Measurements from ENCODE around the gene LY9. TPM values are rescaled to one million over a fixed set of nuclear protein-coding genes. Genes with fewer than 3 reads are reported as not detected.

The LY9 gene
- total and polyA plus RNA-seq, 4 donors, result 0.21 to 1.5 (median 0.63) TPM

DNA sequence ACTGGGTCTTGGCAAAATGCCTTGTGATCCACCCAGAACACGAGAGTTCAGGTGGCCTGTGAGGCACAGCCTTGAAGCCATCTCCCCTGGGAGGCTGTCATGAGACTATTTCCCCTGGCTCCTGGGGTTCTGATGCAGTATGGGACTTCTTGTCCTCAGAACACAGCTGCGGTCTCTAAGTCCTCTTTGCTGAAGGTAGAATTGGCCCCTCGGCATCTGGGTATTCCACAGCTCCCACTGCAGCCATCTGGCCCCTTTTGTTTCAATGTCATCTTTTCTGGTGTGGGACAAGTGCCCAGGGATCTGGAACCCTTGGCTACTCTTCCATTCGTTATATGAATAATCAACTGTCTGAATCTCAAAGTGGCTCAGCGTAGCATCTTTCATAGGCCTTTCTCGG lies 17.0 kb upstream of the LY9 start (continued):
- TF ChIP-seq, protein P1, sequence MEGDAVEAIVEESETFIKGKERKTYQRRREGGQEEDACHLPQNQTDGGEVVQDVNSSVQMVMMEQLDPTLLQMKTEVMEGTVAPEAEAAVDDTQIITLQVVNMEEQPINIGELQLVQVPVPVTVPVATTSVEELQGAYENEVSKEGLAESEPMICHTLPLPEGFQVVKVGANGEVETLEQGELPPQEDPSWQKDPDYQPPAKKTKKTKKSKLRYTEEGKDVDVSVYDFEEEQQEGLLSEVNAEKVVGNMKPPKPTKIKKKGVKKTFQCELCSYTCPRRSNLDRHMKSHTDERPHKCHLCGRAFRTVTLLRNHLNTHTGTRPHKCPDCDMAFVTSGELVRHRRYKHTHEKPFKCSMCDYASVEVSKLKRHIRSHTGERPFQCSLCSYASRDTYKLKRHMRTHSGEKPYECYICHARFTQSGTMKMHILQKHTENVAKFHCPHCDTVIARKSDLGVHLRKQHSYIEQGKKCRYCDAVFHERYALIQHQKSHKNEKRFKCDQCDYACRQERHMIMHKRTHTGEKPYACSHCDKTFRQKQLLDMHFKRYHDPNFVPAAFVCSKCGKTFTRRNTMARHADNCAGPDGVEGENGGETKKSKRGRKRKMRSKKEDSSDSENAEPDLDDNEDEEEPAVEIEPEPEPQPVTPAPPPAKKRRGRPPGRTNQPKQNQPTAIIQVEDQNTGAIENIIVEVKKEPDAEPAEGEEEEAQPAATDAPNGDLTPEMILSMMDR (IDR thresholded peaks at IDR 0.05; ENCODE audit: low read depth, low read length, missing input control), result no peak
- TF ChIP-seq GABPA (IDR thresholded peaks at IDR 0.05 in 1 of 2, conservative IDR thresholded peaks at IDR 0.05 in 1 of 2), result no peak

DNA sequence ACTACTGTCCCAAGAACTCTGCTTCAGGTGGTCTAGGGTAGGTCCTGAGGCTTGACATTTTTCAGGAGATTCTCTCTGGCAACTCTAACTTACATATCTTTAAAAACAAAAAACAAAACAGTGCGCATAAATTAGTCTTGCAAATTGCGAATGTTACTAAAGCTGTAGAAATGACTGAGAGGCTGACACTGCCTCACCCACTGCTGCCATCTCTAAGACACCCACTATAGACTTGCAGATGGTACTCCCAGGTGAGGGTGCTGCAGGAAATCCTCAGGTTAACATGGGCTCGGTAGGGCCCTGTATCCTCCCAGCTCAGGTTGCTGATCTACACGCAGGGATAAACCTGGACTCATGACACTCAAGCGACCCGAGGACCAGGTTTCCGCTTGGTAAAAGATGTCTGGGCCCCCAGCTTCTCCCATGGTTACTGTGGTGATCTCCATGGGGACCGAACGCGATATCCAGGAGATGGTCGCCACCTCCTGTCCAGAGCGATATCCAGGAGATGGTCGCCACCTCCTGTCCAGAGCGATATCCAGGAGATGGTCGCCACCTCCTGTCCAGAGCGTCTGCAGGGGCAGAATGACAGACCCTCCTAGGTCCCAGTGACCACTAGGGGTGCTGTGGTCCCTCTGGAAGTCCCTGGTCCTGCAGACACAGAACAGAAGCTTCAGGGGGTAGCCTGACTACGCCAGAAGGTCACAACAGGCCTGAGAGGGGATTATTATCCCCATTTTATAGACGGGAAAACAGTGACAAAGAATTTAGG lies 16.2 kb upstream of the LY9 start:
- Histone ChIP-seq H3K4me1 (ENCODE audit: control insufficient read depth in 4 of 4, insufficient read depth in 4 of 4, low read length in 3 of 4) (no peaks in the 10 kb centered on the region), H3K36me3 (ENCODE audit: control insufficient read depth in 4 of 4, insufficient read depth in 3 of 4, low read depth in 1 of 4, low read length in 3 of 4) (no peaks in the 10 kb centered on the region), H3K9me3 (ENCODE audit: control insufficient read depth in 4 of 4, low read length in 3 of 4) (no peaks in the 10 kb centered on the region), H3K9ac (ENCODE audit: low read depth in 1 of 2, low read length in 2 of 2) (no peak overlapping the region), H3K27ac (ENCODE audit: low read depth in 1 of 2, low read length in 2 of 2) (no peak overlapping the region), H3K4me3 (ENCODE audit: low read depth in 1 of 3, low read length in 3 of 3) (no peak overlapping the region), H3K27me3 (ENCODE audit: control insufficient read depth in 4 of 4, insufficient read depth in 4 of 4, low read length in 3 of 4) (no peaks in the 10 kb centered on the region)
- peak; percentile 50 for DNase-seq (ENCODE audit: low spot score)
- TF ChIP-seq TAF1 (conservative IDR thresholded peaks at IDR 0.05) (no peak), GABPA (IDR thresholded peaks at IDR 0.05 in 1 of 2, conservative IDR thresholded peaks at IDR 0.05 in 1 of 2) (no peak), YY1 (IDR thresholded peaks at IDR 0.05) (no peak), HNF4G (IDR thresholded peaks at IDR 0.05) (no peak), HNF4A (conservative IDR thresholded peaks at IDR 0.05) (no peak), RAD21 (IDR thresholded peaks at IDR 0.05) (peak in 1 of 2 donors; percentile 27), SP1 (IDR thresholded peaks at IDR 0.05) (no peak), FOXA1 (IDR thresholded peaks at IDR 0.05) (no peak)
- TF ChIP-seq, protein P1 (IDR thresholded peaks at IDR 0.05; ENCODE audit: low read depth, low read length, missing input control), result no peak
- WGBS, result 94% methylated on average over 18 of the region's 18 CpGs

- Histone ChIP-seq H3K9me3 (ENCODE audit: control insufficient read depth in 4 of 4, low read length in 3 of 4) (no peaks in the 10 kb centered on the region), H3K36me3 (ENCODE audit: control insufficient read depth in 4 of 4, insufficient read depth in 3 of 4, low read depth in 1 of 4, low read length in 3 of 4) (no peaks in the 10 kb centered on the region), H3K27ac (ENCODE audit: low read depth in 1 of 2, low read length in 2 of 2) (no peak overlapping the region), H3K9ac (ENCODE audit: low read depth in 1 of 2, low read length in 2 of 2) (no peak overlapping the region), H3K4me3 (ENCODE audit: low read depth in 1 of 3, low read length in 3 of 3) (no peak overlapping the region), H3K4me1 (ENCODE audit: control insufficient read depth in 4 of 4, insufficient read depth in 4 of 4, low read length in 3 of 4) (no peaks in the 10 kb centered on the region), H3K27me3 (ENCODE audit: control insufficient read depth in 4 of 4, insufficient read depth in 4 of 4, low read length in 3 of 4) (no peaks in the 10 kb centered on the region)
- WGBS, result 92% methylated on average over 2 of the region's 2 CpGs
- TF ChIP-seq HNF4A (conservative IDR thresholded peaks at IDR 0.05) (no peak), RXRA (IDR thresholded peaks at IDR 0.05) (no peak), YY1 (IDR thresholded peaks at IDR 0.05) (no peak), EGR1 (IDR thresholded peaks at IDR 0.05; ENCODE audit: low read depth in 2 of 2) (no peak), HNF4G (IDR thresholded peaks at IDR 0.05) (no peak), NR2F2 (IDR thresholded peaks at IDR 0.05) (no peak), RAD21 (IDR thresholded peaks at IDR 0.05) (no peak), FOXA2 (IDR thresholded peaks at IDR 0.05) (no peak), ATF3 (IDR thresholded peaks at IDR 0.05) (no peak)
- TF ChIP-seq, protein P2, sequence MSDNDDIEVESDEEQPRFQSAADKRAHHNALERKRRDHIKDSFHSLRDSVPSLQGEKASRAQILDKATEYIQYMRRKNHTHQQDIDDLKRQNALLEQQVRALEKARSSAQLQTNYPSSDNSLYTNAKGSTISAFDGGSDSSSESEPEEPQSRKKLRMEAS (IDR thresholded peaks at IDR 0.05), result no peak
- no peak for DNase-seq (ENCODE audit: low spot score)
Observed at GRCh38 chr1:160780398-160780755, 15.6 kb upstream of the LY9 start.
